ENCODE measurements around the gene EXT2.

Gene EXT2

GRCh38 chr11:44078794-44079193 is 16.7 kb upstream of the EXT2 start:
- Histone ChIP-seq H3K36me3 (ENCODE audit: control insufficient read depth, insufficient read depth, low read length) (no peaks in the 10 kb centered on the region), H3K4me3 (replicated peaks; ENCODE audit: low read depth, low read length) (no peak overlapping the region), H3K27me3 (replicated peaks; ENCODE audit: control insufficient read depth, insufficient read depth, low read length) (no peaks in the 10 kb centered on the region)
- TF ChIP-seq CTCF (IDR thresholded peaks at IDR 0.05; ENCODE audit: insufficient read depth, low read length, poor library complexity, severe bottlenecking) = no peak
- no peak for DNase-seq (ENCODE audit: extremely low read depth, insufficient read length)

GRCh38 chr11:44079376-44079775 is 16.1 kb upstream of the EXT2 start:
- no peak for TF ChIP-seq CTCF (IDR thresholded peaks at IDR 0.05; ENCODE audit: insufficient read depth, low read length, poor library complexity, severe bottlenecking)

GRCh38 chr11:44080951-44081350 is 14.5 kb upstream of the EXT2 start:
- H3K4me3 ChIP-seq (replicated peaks; ENCODE audit: low read depth, low read length) = no peak overlapping the region
- H3K27me3 ChIP-seq (replicated peaks; ENCODE audit: control insufficient read depth, insufficient read depth, low read length) = no peaks in the 10 kb centered on the region
- DNase-seq (ENCODE audit: extremely low read depth, insufficient read length) = no peak
- no peaks in the 10 kb centered on the region for H3K36me3 ChIP-seq (ENCODE audit: control insufficient read depth, insufficient read depth, low read length)
- no peak for TF ChIP-seq CTCF (IDR thresholded peaks at IDR 0.05; ENCODE audit: insufficient read depth, low read length, poor library complexity, severe bottlenecking)

More at GRCh38 chr11:44079376-44079775, 16.1 kb upstream of the EXT2 start:
- H3K4me3 ChIP-seq (replicated peaks; ENCODE audit: low read depth, low read length) = no peak overlapping the region
- H3K36me3 ChIP-seq (ENCODE audit: control insufficient read depth, insufficient read depth, low read length) = no peaks in the 10 kb centered on the region
- no peaks in the 10 kb centered on the region for H3K27me3 ChIP-seq (replicated peaks; ENCODE audit: control insufficient read depth, insufficient read depth, low read length)
- no peak for DNase-seq (ENCODE audit: extremely low read depth, insufficient read length)

GRCh38 chr11:44082645-44083044 is 12.8 kb upstream of the EXT2 start:
- no peak for DNase-seq (ENCODE audit: extremely low read depth, insufficient read length)

GRCh38 chr11:44083433-44083832 is 12.0 kb upstream of the EXT2 start:
- Histone ChIP-seq H3K4me3 (replicated peaks; ENCODE audit: low read depth, low read length) (no peak overlapping the region), H3K27me3 (replicated peaks; ENCODE audit: control insufficient read depth, insufficient read depth, low read length) (no peaks in the 10 kb centered on the region), H3K36me3 (ENCODE audit: control insufficient read depth, insufficient read depth, low read length) (no peaks in the 10 kb centered on the region)
- DNase-seq (ENCODE audit: extremely low read depth, insufficient read length) = no peak
- TF ChIP-seq CTCF (IDR thresholded peaks at IDR 0.05; ENCODE audit: insufficient read depth, low read length, poor library complexity, severe bottlenecking) = no peak

More at GRCh38 chr11:44082645-44083044, 12.8 kb upstream of the EXT2 start:
- H3K36me3 ChIP-seq (ENCODE audit: control insufficient read depth, insufficient read depth, low read length) = no peaks in the 10 kb centered on the region
- no peak for TF ChIP-seq CTCF (IDR thresholded peaks at IDR 0.05; ENCODE audit: insufficient read depth, low read length, poor library complexity, severe bottlenecking)
- no peaks in the 10 kb centered on the region for H3K27me3 ChIP-seq (replicated peaks; ENCODE audit: control insufficient read depth, insufficient read depth, low read length)
- no peak overlapping the region for H3K4me3 ChIP-seq (replicated peaks; ENCODE audit: low read depth, low read length)

- H3K4me3 ChIP-seq (replicated peaks; ENCODE audit: low read depth, low read length) = no peak overlapping the region
- no peaks in the 10 kb centered on the region for H3K27me3 ChIP-seq (replicated peaks; ENCODE audit: control insufficient read depth, insufficient read depth, low read length)
- no peaks in the 10 kb centered on the region for H3K36me3 ChIP-seq (ENCODE audit: control insufficient read depth, insufficient read depth, low read length)
- TF ChIP-seq CTCF (IDR thresholded peaks at IDR 0.05; ENCODE audit: insufficient read depth, low read length, poor library complexity, severe bottlenecking) = no peak
- DNase-seq (ENCODE audit: extremely low read depth, insufficient read length) = no peak
These were observed 11.6 kb upstream of the EXT2 start for GRCh38 chr11:44083906-44084305.
